H1 (cell line): ENCODE data around the gene NUP205. TPM values are rescaled to one million over a fixed set of nuclear protein-coding genes. Genes with fewer than 3 reads are reported as not detected.

Experiments
- CTCF ChIA-PET: fragments of 300-600 bp; sonication (Branson Sonifier 250); formaldehyde crosslinking; loops from one replicate; lab custom pipeline; 2021; ENCODE audit not compliant: partially characterized antibody; lab: Charles Lee
- POLR2A ChIA-PET: fragments of 300-600 bp; sonication (Branson Sonifier 250); formaldehyde crosslinking; loops from one replicate; lab custom pipeline; 2021; ENCODE audit warnings: inconsistent platforms; ENCODE audit not compliant: partially characterized antibody; lab: Charles Lee
- DNase-seq, 2 experiments: peaks; one replicate each; pipeline versions ENCODE4 v3.0.0 to v3.0.0-alpha.2; 2010 to 2022; ENCODE audit warnings: low spot score in 2 of 2, low read depth in 1 of 2, mixed read lengths in 1 of 2
- FAIRE-seq: peaks from 2 replicates; lab custom pipeline; 2011; peaks lifted over from hg19 to GRCh38; lab: Jason Lieb, UNC
- H2AFZ ChIP-seq: 2 replicates; pipeline ENCODE4 v1.8.1; 2012; ENCODE audit warnings: low read length, inconsistent platforms
- H2AK5ac ChIP-seq: 2 replicates; pipeline ENCODE4 v1.6.1; 2013; ENCODE audit warnings: low read depth, low read length
- H2BK120ac ChIP-seq: replicated peaks from 2 replicates; pipeline ENCODE3; 2013; ENCODE audit warnings: low read depth, low read length, inconsistent platforms
- H2BK12ac ChIP-seq: 2 replicates; pipeline ENCODE4 v1.6.1; 2013; ENCODE audit warnings: low read depth, low read length
- H2BK15ac ChIP-seq: 2 replicates; pipeline ENCODE4 v1.6.1; 2013; ENCODE audit warnings: low read length
- H2BK20ac ChIP-seq: 2 replicates; pipeline ENCODE4 v1.6.1; 2013; ENCODE audit warnings: low read length
- H2BK5ac ChIP-seq: 2 replicates; pipeline ENCODE4 v1.6.1; 2013; ENCODE audit warnings: low read depth, low read length
- H3K14ac ChIP-seq: 2 replicates; pipeline ENCODE4 v1.6.1; 2013; ENCODE audit warnings: inconsistent platforms; ENCODE audit not compliant: insufficient read length
- H3K18ac ChIP-seq: 2 replicates; pipeline ENCODE4 v1.6.1; 2013; ENCODE audit warnings: low read length; ENCODE audit errors: extremely low read depth
- H3K23ac ChIP-seq: 2 replicates; pipeline ENCODE4 v1.6.1; 2013; ENCODE audit warnings: inconsistent platforms; ENCODE audit not compliant: insufficient read length
- H3K23me2 ChIP-seq: 2 replicates; pipeline ENCODE4 v1.6.1; 2013; ENCODE audit warnings: low read depth, low read length
- H3K27ac ChIP-seq: 2 replicates; pipeline ENCODE4 v1.6.1; 2011; ENCODE audit warnings: low read depth, low read length, inconsistent platforms
- H3K27me3 ChIP-seq, 4 experiments: replicated peaks in 1 of 4; 1 replicate in 1 of 4; 2 replicates in 3 of 4; pipeline versions ENCODE4 v1.6.1 to v1.8.1; 2011 to 2013; ENCODE audit warnings: low read length in 3 of 4, mild to moderate bottlenecking in 3 of 4, inconsistent platforms in 2 of 4, mixed read lengths in 2 of 4, moderate library complexity in 1 of 4; ENCODE audit not compliant: control insufficient read depth in 3 of 4, insufficient read depth in 3 of 4; ENCODE audit errors: extremely low read depth in 1 of 4
- H3K36me3 ChIP-seq, 4 experiments: 2 replicates each; pipeline versions ENCODE4 v1.6.1 to v1.8.1; 2011 to 2013; ENCODE audit warnings: mild to moderate bottlenecking in 4 of 4, low read length in 3 of 4, moderate library complexity in 2 of 4, control low read depth in 1 of 4, inconsistent platforms in 1 of 4; ENCODE audit not compliant: insufficient read depth in 4 of 4, control insufficient read depth in 2 of 4
- H3K4ac ChIP-seq: replicated peaks from 2 replicates; pipeline ENCODE3; 2013; ENCODE audit warnings: low read length, low read depth, mixed read lengths, inconsistent platforms; ENCODE audit not compliant: insufficient read length
- H3K4me1 ChIP-seq, 4 experiments: replicated peaks in 1 of 4; 1 replicate in 1 of 4; 2 replicates in 3 of 4; pipeline versions ENCODE4 v1.6.1 to v1.8.1; 2011 to 2013; ENCODE audit warnings: low read length in 3 of 4, inconsistent platforms in 2 of 4, mixed read lengths in 1 of 4; ENCODE audit not compliant: insufficient read depth in 4 of 4, control insufficient read depth in 3 of 4
- H3K4me2 ChIP-seq, 2 experiments: 2 replicates each; pipeline versions ENCODE4 v1.6.1 to v1.8.1; 2011 to 2013; ENCODE audit warnings: low read depth in 2 of 2, low read length in 2 of 2, control low read depth in 1 of 2, inconsistent platforms in 1 of 2, mild to moderate bottlenecking in 1 of 2; ENCODE audit not compliant: insufficient read depth in 1 of 2
- H3K4me3 ChIP-seq, 4 experiments: fragments of 200-600, 300-600 bp in 1 of 4; sonication (generic), shearing (Covaris generic), sonication (Bioruptor Twin) in 1 of 4; 2 replicates each; pipeline versions ENCODE4 v1.5.1 to v1.8.1; 2011 to 2016; ENCODE audit warnings: low read length in 4 of 4, low read depth in 3 of 4, control low read depth in 2 of 4, inconsistent platforms in 2 of 4, mild to moderate bottlenecking in 2 of 4, mixed read lengths in 1 of 4, moderate library complexity in 1 of 4; ENCODE audit not compliant: insufficient read depth in 2 of 4; ENCODE audit errors: extremely low read depth in 1 of 4
- H3K56ac ChIP-seq: replicated peaks from 2 replicates; pipeline ENCODE3; 2013; ENCODE audit warnings: low read depth, mild to moderate bottlenecking, mixed read lengths, low read length, inconsistent platforms; ENCODE audit not compliant: insufficient read length
- H3K79me1 ChIP-seq: 2 replicates; pipeline ENCODE4 v1.6.1; 2013; ENCODE audit warnings: low read depth, low read length, control low read depth
- H3K79me2 ChIP-seq, 2 experiments: 2 replicates each; pipeline versions ENCODE4 v1.6.1 to v1.8.1; 2012 to 2013; ENCODE audit warnings: low read length in 2 of 2, mild to moderate bottlenecking in 2 of 2, inconsistent platforms in 1 of 2; ENCODE audit not compliant: insufficient read depth in 2 of 2, control insufficient read depth in 1 of 2
- H3K9ac ChIP-seq, 4 experiments: replicated peaks in 1 of 4; 1 replicate in 1 of 4; 2 replicates in 3 of 4; pipeline versions ENCODE4 v1.6.1 to v1.8.1; 2011 to 2013; ENCODE audit warnings: low read depth in 3 of 4, low read length in 3 of 4, control low read depth in 2 of 4, mild to moderate bottlenecking in 2 of 4, moderate library complexity in 2 of 4, inconsistent platforms in 1 of 4; ENCODE audit errors: extremely low read depth in 1 of 4
- H3K9me3 ChIP-seq, 2 experiments: 2 replicates each; pipeline versions ENCODE4 v1.6.1 to v1.8.1; 2012 to 2013; ENCODE audit warnings: mild to moderate bottlenecking in 2 of 2, moderate library complexity in 2 of 2, control low read depth in 1 of 2, inconsistent platforms in 1 of 2, low read depth in 1 of 2, low read length in 1 of 2, mixed read lengths in 1 of 2; ENCODE audit not compliant: insufficient read depth in 2 of 2
- H4K20me1 ChIP-seq, 2 experiments: replicated peaks in 1 of 2; 2 replicates each; pipeline versions ENCODE3 to v1.8.1; 2011 to 2013; ENCODE audit warnings: inconsistent platforms in 2 of 2, low read length in 2 of 2, mild to moderate bottlenecking in 1 of 2; ENCODE audit not compliant: insufficient read depth in 2 of 2, control insufficient read depth in 1 of 2
- H4K5ac ChIP-seq: 2 replicates; pipeline ENCODE4 v1.6.1; 2013; ENCODE audit warnings: low read length, low read depth, mixed read lengths, inconsistent platforms; ENCODE audit not compliant: insufficient read length
- H4K8ac ChIP-seq: 2 replicates; pipeline ENCODE4 v1.8.0; 2013; ENCODE audit warnings: mild to moderate bottlenecking, moderate library complexity, low read length, inconsistent platforms; ENCODE audit not compliant: insufficient read depth; ENCODE audit errors: extremely low read depth
- H4K91ac ChIP-seq: replicated peaks from 2 replicates; pipeline ENCODE3; 2013; ENCODE audit warnings: low read length, mixed read lengths, inconsistent platforms; ENCODE audit not compliant: insufficient read length
- CBX5 ChIP-seq: fragments of 300-800, 300-1000 bp; sonication (generic); IDR thresholded peaks from 2 replicates; pipeline ENCODE4 v1.7.1; 2016; ENCODE audit warnings: antibody characterized with exemption, low read length, low read depth
- CBX8 ChIP-seq: fragments of 300-800, 300-1000 bp; sonication (generic); IDR thresholded peaks from 2 replicates; pipeline ENCODE4 v1.7.1; 2016; ENCODE audit warnings: low read depth, low read length, borderline replicate concordance
- CREB1 ChIP-seq: IDR thresholded peaks from 2 replicates; pipeline ENCODE4 v1.6.1; 2012; ENCODE audit warnings: inconsistent platforms
- CTBP2 ChIP-seq: IDR thresholded peaks from 2 replicates; pipeline ENCODE4 v1.7.0; 2011; ENCODE audit warnings: borderline replicate concordance, mild to moderate bottlenecking, moderate library complexity, mixed read lengths, low read length; ENCODE audit not compliant: insufficient read depth, insufficient read length
- HDAC6 ChIP-seq: IDR thresholded peaks from one replicate; pipeline ENCODE4 v1.7.1; 2012; ENCODE audit warnings: low read depth, mild to moderate bottlenecking, inconsistent platforms, low read length, moderate library complexity
- POU5F1 ChIP-seq: IDR thresholded peaks from 2 replicates; pipeline ENCODE4 v1.6.1; 2011; ENCODE audit warnings: low read depth, mild to moderate bottlenecking, low read length, moderate library complexity
- RFX5 ChIP-seq: IDR thresholded peaks from 2 replicates; pipeline ENCODE4 v1.6.1; 2011; ENCODE audit warnings: low read depth, low read length, improper control_type of control experiment, borderline replicate concordance
- SP1 ChIP-seq: IDR thresholded peaks from 2 replicates; pipeline ENCODE4 v1.6.1; 2011; ENCODE audit warnings: low read depth, low read length
- SRF ChIP-seq: IDR thresholded peaks from 2 replicates; pipeline ENCODE4 v1.6.1; 2011; ENCODE audit warnings: mild to moderate bottlenecking, low read depth, low read length, moderate library complexity
- SUZ12 ChIP-seq: fragments of 200-600 bp; sonication (generic); IDR thresholded peaks from 2 replicates; pipeline ENCODE4 v1.6.1; 2012; ENCODE audit warnings: mild to moderate bottlenecking, inconsistent platforms, low read length, moderate library complexity, mixed read lengths
- TBP ChIP-seq: IDR thresholded peaks from 2 replicates; pipeline ENCODE4 v1.6.1; 2011; ENCODE audit warnings: low read depth, low read length, improper control_type of control experiment
- WGBS, 2 experiments: shearing (Covaris generic) in 1 of 2; methylation state at CpG; one replicate each; pipeline versions ENCODE4 v1.1.6 to v1.1.7; 2013 to 2015; ENCODE audit warnings: low lambda C conversion rate in 2 of 2, mixed read lengths in 2 of 2, inconsistent platforms in 1 of 2, low coverage in 1 of 2, missing lambda C conversion rate in 1 of 2; ENCODE audit not compliant: insufficient replicate concordance in 2 of 2, insufficient coverage in 1 of 2, insufficient read length in 1 of 2; ENCODE audit errors: extremely low coverage in 1 of 2, missing lambda C conversion rate in 1 of 2; 5-methylcytosine and 5-hydroxymethylcytosine counted together
- polyA plus RNA-seq, 7 experiments: library from polyadenylated mRNA; depleted of rRNA in 3 of 7; stranded (reverse) in 5 of 7; unstranded in 2 of 7; fragments of >200 nt in 5 of 7; fragments of 200-250 nt in 2 of 7; gene quantifications; 1 replicate in 5 of 7; 2 replicates in 1 of 7; 4 replicates in 1 of 7; pipeline versions ENCODE4 v1.2.1 to v1.2.3, GENCODE V29; 2011 to 2013; ENCODE audit warnings: missing spikeins in 2 of 7, mixed read lengths in 2 of 7
- total RNA-seq: library from RNA; stranded (reverse); fragmentation: NEBNext Ultra II Directional; extraction: Animal tissue kit (Norgen Biotek cat#: 25700); gene quantifications from 2 replicates; pipeline ENCODE4 v1.2.1, GENCODE V29; 2021
- TF ChIP-seq, protein P1 (sequence below): IDR thresholded peaks from 2 replicates; pipeline ENCODE4 v1.6.1; 2011; ENCODE audit warnings: low read depth, mild to moderate bottlenecking, low read length; ENCODE audit not compliant: insufficient read depth

NUP205 gene
- total and polyA plus RNA-seq, 2 of the 8 experiments (the other 6 are each of a cell fraction or from before 2014, with no cell fraction given): 148 to 216 TPM

DNA sequence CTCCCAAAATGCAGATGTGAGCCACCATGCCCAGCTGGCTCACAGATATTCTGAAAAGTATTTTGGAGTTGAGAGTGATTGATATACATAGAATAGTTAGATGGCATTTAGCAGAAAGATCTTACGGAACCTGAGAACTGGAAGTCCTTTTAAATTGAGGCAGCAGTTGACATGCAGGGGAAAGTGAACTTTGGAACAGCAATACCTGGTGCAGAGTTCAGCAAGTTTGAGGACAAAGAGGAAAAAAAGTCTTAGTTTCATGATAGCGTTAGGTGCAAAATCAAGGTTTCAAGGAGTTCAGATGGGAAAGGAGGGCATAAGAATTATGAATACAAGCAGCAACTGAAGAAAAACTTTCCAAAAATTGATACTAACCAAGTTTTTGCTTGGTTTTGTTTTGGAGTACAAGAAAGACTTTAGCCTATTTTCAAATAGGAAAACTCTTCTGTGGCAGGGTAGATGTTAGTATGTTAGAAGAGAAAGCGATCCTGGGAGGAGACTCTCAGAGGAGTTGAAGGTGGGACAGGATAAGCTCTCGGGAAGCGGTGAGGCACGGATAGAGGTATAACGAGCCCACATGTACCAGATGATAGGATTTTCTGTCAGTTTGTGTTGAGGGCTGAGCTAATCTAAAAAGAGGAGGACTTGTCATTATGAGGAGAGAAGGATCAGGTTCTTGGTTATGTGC is 76.6 kb downstream of the NUP205 start:
- H2BK12ac ChIP-seq: no peak overlapping the region
- H3K79me2 ChIP-seq: no peaks in the 10 kb centered on the region
- H4K20me1 ChIP-seq: peaks cover 0 to 3% of the 10 kb centered on the region in 2 experiments
- H3K9me3 ChIP-seq: no peaks in the 10 kb centered on the region
- H2BK15ac ChIP-seq: no peak overlapping the region
- no peak overlapping the region for H4K8ac ChIP-seq
- no peaks in the 10 kb centered on the region for H3K27me3 ChIP-seq
- no peak overlapping the region for H2BK20ac ChIP-seq
- H2BK120ac ChIP-seq: no peak overlapping the region
- no peak overlapping the region for H3K4me3 ChIP-seq
- H4K5ac ChIP-seq: no peak overlapping the region
- H3K18ac ChIP-seq: no peak overlapping the region
- 92% methylated on average over 7 of the region's 7 CpGs; no CpG with 5 or more reads in 1 of the 2 experiments for WGBS, 2 experiments
- H2AFZ ChIP-seq: no peak overlapping the region
- POLR2A ChIA-PET: interaction anchor here (2.0 kb wide), 1 partner anchor 10 kb away, joined by 6 read pairs; no protein-coding TSS in a partner anchor
- H3K9ac ChIP-seq: no peak overlapping the region
- H2AK5ac ChIP-seq: no peak overlapping the region
- H3K79me1 ChIP-seq: no peaks in the 10 kb centered on the region; the same call in 1 of the 2 replicates
- TF ChIP-seq SP1 (no peak), HDAC6 (no peak), SRF (no peak), CTBP2 (no peak), SUZ12 (no peak), TBP (no peak), CREB1 (no peak), CBX5 (no peak), CBX8 (no peak), POU5F1 (no peak), RFX5 (no peak)
- TF ChIP-seq, protein P1, sequence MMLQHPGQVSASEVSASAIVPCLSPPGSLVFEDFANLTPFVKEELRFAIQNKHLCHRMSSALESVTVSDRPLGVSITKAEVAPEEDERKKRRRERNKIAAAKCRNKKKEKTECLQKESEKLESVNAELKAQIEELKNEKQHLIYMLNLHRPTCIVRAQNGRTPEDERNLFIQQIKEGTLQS: no peak
- TF ChIP-seq, all 59 proteins: peak for 0
- Histone ChIP-seq H3K23ac (no peak overlapping the region), H3K4ac (no peak overlapping the region), H3K27ac (no peak overlapping the region), H3K56ac (no peak overlapping the region), H3K36me3 (peaks cover 24 to 91% (median 69%) of the 10 kb centered on the region in 4 experiments), H3K4me2 (no peak overlapping the region), H2BK5ac (no peak overlapping the region), H3K4me1 (no peaks in the 10 kb centered on the region), H4K91ac (no peak overlapping the region), H3K14ac (no peak overlapping the region), H3K23me2 (no peaks in the 10 kb centered on the region)
- DNase-seq (no peak), FAIRE-seq (no peak)
- CTCF ChIA-PET: interaction anchor here (0.9 to 14.2 kb wide), 3 partner anchors 11 to 103 kb away, joined by 3 to 114 read pairs (median 6); no protein-coding TSS in a partner anchor
